IMR-90 (cell line): ENCODE data around the gene AFAP1L1. TPM values are rescaled to one million over a fixed set of nuclear protein-coding genes. Genes with fewer than 3 reads are reported as not detected.

Experiments
- ATAC-seq: fragments of 200-7000 bp; cut with Tn5 transposase; 2 replicates; pipeline ENCODE4 v1.9.1; 2020; ENCODE audit warnings: low read depth, mild to moderate bottlenecking, moderate library complexity
- BruUV-seq: library from RNA; stranded (reverse); fragments of 400-500 nt; replicated peaks from 2 replicates; lab custom pipeline; 2021; lab: Mats Ljungman, UMichigan
- CTCF ChIA-PET: fragments of 300-600 bp; formaldehyde crosslinking; extraction: SDS; loops from one replicate; lab custom pipeline; 2021; ENCODE audit warnings: antibody characterized with exemption; lab: Yijun Ruan, JAX
- POLR2A ChIA-PET: fragments of 300-600 bp; sonication (Branson Sonifier 250); formaldehyde crosslinking; loops from one replicate; lab custom pipeline; 2022; ENCODE audit warnings: antibody characterized with exemption; ENCODE audit not compliant: unreplicated experiment; lab: Charles Lee
- DNase-seq: peaks from one replicate; pipeline ENCODE4 v3.0.0; 2013
- H2AFZ ChIP-seq: replicated peaks from 2 replicates; pipeline ENCODE3; 2013; ENCODE audit warnings: low read length, mild to moderate bottlenecking; ENCODE audit not compliant: poor library complexity
- H2AK5ac ChIP-seq: 2 replicates; pipeline ENCODE4 v1.6.1; 2013; ENCODE audit warnings: low read depth, low read length, inconsistent platforms
- H2AK9ac ChIP-seq: replicated peaks from 2 replicates; pipeline ENCODE3; 2013; ENCODE audit warnings: mild to moderate bottlenecking, low read depth, low read length, moderate library complexity; ENCODE audit not compliant: poor library complexity
- H2BK120ac ChIP-seq: 2 replicates; pipeline ENCODE4 v1.6.1; 2013; ENCODE audit warnings: low read depth, low read length, inconsistent platforms
- H2BK15ac ChIP-seq: 3 replicates; pipeline ENCODE4 v1.6.1; 2013; ENCODE audit warnings: low read depth, low read length, inconsistent platforms
- H2BK20ac ChIP-seq: 2 replicates; pipeline ENCODE4 v1.6.1; 2013; ENCODE audit warnings: low read depth, mild to moderate bottlenecking, inconsistent platforms, low read length, moderate library complexity
- H2BK5ac ChIP-seq: 2 replicates; pipeline ENCODE4 v1.6.1; 2013; ENCODE audit warnings: mild to moderate bottlenecking, low read depth, low read length, inconsistent platforms; ENCODE audit not compliant: poor library complexity, severe bottlenecking
- H3K14ac ChIP-seq: replicated peaks from 2 replicates; pipeline ENCODE4 v1.6.1; 2013; ENCODE audit warnings: low read depth, low read length, inconsistent platforms
- H3K18ac ChIP-seq: 2 replicates; pipeline ENCODE4 v1.6.1; 2013; ENCODE audit warnings: low read depth, low read length, control low read depth
- H3K23ac ChIP-seq: 2 replicates; pipeline ENCODE4 v1.6.1; 2013; ENCODE audit warnings: low read depth, low read length, inconsistent platforms
- H3K27ac ChIP-seq: 2 replicates; pipeline ENCODE4 v1.5.1; 2013; ENCODE audit warnings: mild to moderate bottlenecking, control low read depth, low read length; ENCODE audit not compliant: insufficient read depth
- H3K27me3 ChIP-seq: 2 replicates; pipeline ENCODE4 v1.6.1; 2013; ENCODE audit warnings: low read length; ENCODE audit not compliant: control insufficient read depth, insufficient read depth
- H3K36me3 ChIP-seq: 2 replicates; pipeline ENCODE4 v1.6.1; 2013; ENCODE audit warnings: low read length, mixed read lengths; ENCODE audit not compliant: control insufficient read depth, insufficient read depth
- H3K4ac ChIP-seq: 2 replicates; pipeline ENCODE4 v1.6.1; 2013; ENCODE audit warnings: low read depth, low read length, inconsistent platforms
- H3K4me1 ChIP-seq: 2 replicates; pipeline ENCODE4 v1.6.1; 2013; ENCODE audit warnings: low read length, mixed read lengths; ENCODE audit not compliant: control insufficient read depth, insufficient read depth
- H3K4me2 ChIP-seq: 2 replicates; pipeline ENCODE4 v1.6.1; 2013; ENCODE audit warnings: low read depth, mild to moderate bottlenecking, control low read depth, low read length, moderate library complexity
- H3K4me3 ChIP-seq: 2 replicates; pipeline ENCODE4 v1.5.1; 2013; ENCODE audit warnings: low read depth, mild to moderate bottlenecking, control low read depth, low read length, moderate library complexity; ENCODE audit not compliant: insufficient read depth
- H3K56ac ChIP-seq: 2 replicates; pipeline ENCODE4 v1.6.1; 2013; ENCODE audit warnings: low read length, inconsistent platforms; ENCODE audit not compliant: insufficient read depth; ENCODE audit errors: extremely low read depth
- H3K79me1 ChIP-seq, 2 experiments: 2 replicates each; pipeline ENCODE4 v1.6.1; 2013; ENCODE audit warnings: low read length in 2 of 2, inconsistent platforms in 1 of 2, low read depth in 1 of 2
- H3K9ac ChIP-seq: 2 replicates; pipeline ENCODE4 v1.6.1; 2013; ENCODE audit warnings: low read depth, low read length, control low read depth
- H3K9me1 ChIP-seq: 2 replicates; pipeline ENCODE4 v1.6.1; 2013; ENCODE audit warnings: low read length, inconsistent platforms; ENCODE audit not compliant: insufficient read depth
- H3K9me3 ChIP-seq: 2 replicates; pipeline ENCODE4 v1.6.1; 2013; ENCODE audit warnings: low read length; ENCODE audit not compliant: control insufficient read depth, insufficient read depth
- H4K20me1 ChIP-seq: 2 replicates; pipeline ENCODE4 v1.6.1; 2013; ENCODE audit warnings: low read length, inconsistent platforms; ENCODE audit not compliant: insufficient read depth
- H4K5ac ChIP-seq: 2 replicates; pipeline ENCODE4 v1.6.1; 2013; ENCODE audit warnings: mild to moderate bottlenecking, low read depth, low read length, control low read depth
- H4K8ac ChIP-seq, 2 experiments: 2 replicates each; pipeline ENCODE4 v1.6.1; 2013; ENCODE audit warnings: low read depth in 2 of 2, low read length in 2 of 2, control low read depth in 1 of 2, inconsistent platforms in 1 of 2
- H4K91ac ChIP-seq: 2 replicates; pipeline ENCODE4 v1.6.1; 2013; ENCODE audit warnings: low read depth, low read length, inconsistent platforms; ENCODE audit not compliant: insufficient read depth
- BHLHE40 ChIP-seq: fragments of 150-350 bp; IDR thresholded peaks from 2 replicates; pipeline ENCODE4 v1.6.1; 2016; ENCODE audit warnings: mild to moderate bottlenecking, low read depth, low read length
- CEBPB ChIP-seq: IDR thresholded peaks from 2 replicates; pipeline ENCODE4 v1.6.1; 2012; ENCODE audit warnings: low read depth, low read length, improper control_type of control experiment
- CHD1 ChIP-seq: IDR thresholded peaks from 2 replicates; pipeline ENCODE4 v1.6.1; 2012; ENCODE audit warnings: low read depth, low read length, improper control_type of control experiment
- FOS ChIP-seq: fragments of 150-350 bp; IDR thresholded peaks from 2 replicates; pipeline ENCODE4 v1.6.1; 2016; ENCODE audit warnings: low read depth, low read length
- MAFK ChIP-seq: IDR thresholded peaks from 2 replicates; pipeline ENCODE4 v1.6.1; 2012; ENCODE audit warnings: low read depth, low read length, improper control_type of control experiment
- MAZ ChIP-seq: IDR thresholded peaks from 2 replicates; pipeline ENCODE4 v1.6.1; 2012; ENCODE audit warnings: low read depth, mild to moderate bottlenecking, low read length, improper control_type of control experiment, moderate library complexity, borderline replicate concordance
- MXI1 ChIP-seq: IDR thresholded peaks from 2 replicates; pipeline ENCODE4 v1.6.1; 2012; ENCODE audit warnings: low read depth, mild to moderate bottlenecking, low read length, moderate library complexity, borderline replicate concordance
- NFE2L2 ChIP-seq: fragments of 150-350 bp; IDR thresholded peaks from 2 replicates; pipeline ENCODE4 v1.6.1; 2016; ENCODE audit warnings: low read depth, mild to moderate bottlenecking, low read length
- POLR2A ChIP-seq: IDR thresholded peaks from 2 replicates; pipeline ENCODE4 v1.6.1; 2012; ENCODE audit warnings: mild to moderate bottlenecking, low read depth, low read length
- RAD21 ChIP-seq: IDR thresholded peaks from 2 replicates; pipeline ENCODE4 v1.6.1; 2012; ENCODE audit warnings: low read length, improper control_type of control experiment
- RCOR1 ChIP-seq: IDR thresholded peaks from 2 replicates; pipeline ENCODE4 v1.6.1; 2012; ENCODE audit warnings: mild to moderate bottlenecking, low read length, improper control_type of control experiment; ENCODE audit not compliant: insufficient replicate concordance
- RFX5 ChIP-seq: IDR thresholded peaks from 2 replicates; pipeline ENCODE4 v1.8.0; 2012; ENCODE audit warnings: low read depth, mild to moderate bottlenecking, low read length, moderate library complexity
- SMC3 ChIP-seq: fragments of 150-350 bp; IDR thresholded peaks from 2 replicates; pipeline ENCODE4 v1.6.1; 2016; ENCODE audit warnings: low read depth, mild to moderate bottlenecking, antibody characterized with exemption, low read length, moderate library complexity
- USF2 ChIP-seq: fragments of 150-350 bp; IDR thresholded peaks from 2 replicates; pipeline ENCODE4 v1.6.1; 2017; ENCODE audit warnings: mild to moderate bottlenecking, antibody characterized with exemption, low read length, low read depth
- WGBS, 2 experiments: methylation state at CpG; one replicate each; pipeline versions ENCODE4 v1.1.5 to v1.1.7; 2013; ENCODE audit warnings: missing lambda C conversion rate in 2 of 2; ENCODE audit not compliant: insufficient read length in 1 of 2; ENCODE audit errors: extremely low coverage in 2 of 2; 5-methylcytosine and 5-hydroxymethylcytosine counted together
- dilution Hi-C: fragments of 300-500 bp; cut with HindIII; formaldehyde crosslinking; loops from one replicate; pipeline ENCODE4 v1.14.3; 2018; ENCODE audit warnings: low sequenced_read_pairs; ENCODE audit not compliant: unreplicated experiment
- in situ Hi-C: fragments of 300-500 bp; cut with MboI; formaldehyde crosslinking; loops from 3 replicates; pipeline ENCODE4 v1.14.3; 2019; ENCODE audit warnings: low sequenced_read_pairs, inconsistent platforms, mixed read lengths
- intact Hi-C: fragments of 100-400 bp; cut with micrococcal nuclease; formaldehyde crosslinking; loops from 2 replicates; pipeline ENCODE4 v1.10.0; 2022
- polyA plus RNA-seq, 3 experiments: library from polyadenylated mRNA; depleted of rRNA; stranded (reverse); fragments of >200 nt; gene quantifications; 2 replicates each; pipeline ENCODE4 v1.2.3, GENCODE V29; 2012; ENCODE audit warnings: low replicate concordance in 1 of 3
- total RNA-seq: library from RNA; depleted of rRNA; stranded (reverse); fragments of >200 nt; gene quantifications from 2 replicates; pipeline ENCODE4 v1.2.3, GENCODE V29; 2012
- TF ChIP-seq, protein P1 (sequence below): conservative IDR thresholded peaks from 2 replicates; pipeline ENCODE4 v1.5.1; 2012; ENCODE audit warnings: mild to moderate bottlenecking, low read depth, low read length, improper control_type of control experiment
- TF ChIP-seq, protein P2 (sequence below): fragments of 150-350 bp; IDR thresholded peaks from 2 replicates; pipeline ENCODE4 v1.6.1; 2016; ENCODE audit warnings: low read depth, mild to moderate bottlenecking, low read length, moderate library complexity, borderline replicate concordance

AFAP1L1 gene
- total and polyA plus RNA-seq, 2 of the 4 experiments (the other 2 are of a cell fraction): 3.3 to 5.7 TPM

DNA sequence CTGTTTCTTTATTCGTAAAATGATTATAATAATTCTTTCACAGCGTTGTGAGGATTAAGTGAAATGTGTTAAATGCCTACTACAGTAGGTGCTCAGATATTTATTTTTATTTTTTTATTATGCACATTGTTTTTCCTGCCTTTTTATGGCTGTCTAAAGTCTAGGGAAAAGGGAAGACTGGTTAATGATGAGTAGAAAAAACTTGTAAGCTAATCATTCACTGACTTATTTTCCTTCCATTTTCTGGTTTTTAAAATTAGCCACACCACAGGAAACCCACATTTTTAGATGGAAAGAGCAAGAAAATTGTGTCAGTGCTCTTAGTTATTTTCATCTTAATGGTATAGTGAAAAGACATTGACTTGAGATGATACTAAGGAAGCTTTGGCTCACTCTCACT lies 82.3 kb downstream of the AFAP1L1 start:
- peaks cover 7% of the 10 kb centered on the region for H3K9me1 ChIP-seq

More for the DNA sequence above, 82.3 kb downstream of the AFAP1L1 start:
- in situ Hi-C loops (no loop called here), intact Hi-C loops (no loop called here), dilution Hi-C loops (no loop called here)
- TF ChIP-seq SMC3: no peak
- no peak for TF ChIP-seq CEBPB
- TF ChIP-seq, protein P1, sequence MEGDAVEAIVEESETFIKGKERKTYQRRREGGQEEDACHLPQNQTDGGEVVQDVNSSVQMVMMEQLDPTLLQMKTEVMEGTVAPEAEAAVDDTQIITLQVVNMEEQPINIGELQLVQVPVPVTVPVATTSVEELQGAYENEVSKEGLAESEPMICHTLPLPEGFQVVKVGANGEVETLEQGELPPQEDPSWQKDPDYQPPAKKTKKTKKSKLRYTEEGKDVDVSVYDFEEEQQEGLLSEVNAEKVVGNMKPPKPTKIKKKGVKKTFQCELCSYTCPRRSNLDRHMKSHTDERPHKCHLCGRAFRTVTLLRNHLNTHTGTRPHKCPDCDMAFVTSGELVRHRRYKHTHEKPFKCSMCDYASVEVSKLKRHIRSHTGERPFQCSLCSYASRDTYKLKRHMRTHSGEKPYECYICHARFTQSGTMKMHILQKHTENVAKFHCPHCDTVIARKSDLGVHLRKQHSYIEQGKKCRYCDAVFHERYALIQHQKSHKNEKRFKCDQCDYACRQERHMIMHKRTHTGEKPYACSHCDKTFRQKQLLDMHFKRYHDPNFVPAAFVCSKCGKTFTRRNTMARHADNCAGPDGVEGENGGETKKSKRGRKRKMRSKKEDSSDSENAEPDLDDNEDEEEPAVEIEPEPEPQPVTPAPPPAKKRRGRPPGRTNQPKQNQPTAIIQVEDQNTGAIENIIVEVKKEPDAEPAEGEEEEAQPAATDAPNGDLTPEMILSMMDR: no peak
- TF ChIP-seq RAD21: no peak
- TF ChIP-seq, protein P2, sequence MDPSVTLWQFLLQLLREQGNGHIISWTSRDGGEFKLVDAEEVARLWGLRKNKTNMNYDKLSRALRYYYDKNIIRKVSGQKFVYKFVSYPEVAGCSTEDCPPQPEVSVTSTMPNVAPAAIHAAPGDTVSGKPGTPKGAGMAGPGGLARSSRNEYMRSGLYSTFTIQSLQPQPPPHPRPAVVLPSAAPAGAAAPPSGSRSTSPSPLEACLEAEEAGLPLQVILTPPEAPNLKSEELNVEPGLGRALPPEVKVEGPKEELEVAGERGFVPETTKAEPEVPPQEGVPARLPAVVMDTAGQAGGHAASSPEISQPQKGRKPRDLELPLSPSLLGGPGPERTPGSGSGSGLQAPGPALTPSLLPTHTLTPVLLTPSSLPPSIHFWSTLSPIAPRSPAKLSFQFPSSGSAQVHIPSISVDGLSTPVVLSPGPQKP: no peak
- TF ChIP-seq MAFK: no peak
- TF ChIP-seq USF2: no peak
- TF ChIP-seq NFE2L2: no peak
- no peak for TF ChIP-seq FOS
- TF ChIP-seq BHLHE40: no peak
- no peak for TF ChIP-seq CHD1
- no peak for TF ChIP-seq RFX5
- no peak for TF ChIP-seq RCOR1
- no peak for TF ChIP-seq POLR2A
- TF ChIP-seq MAZ: no peak
- no peak for TF ChIP-seq MXI1
- Histone ChIP-seq H3K18ac (no peak overlapping the region), H3K79me1 (peaks cover 13 to 21% of the 10 kb centered on the region in 2 experiments), H2AK5ac (no peak overlapping the region), H4K91ac (no peak overlapping the region), H3K4me3 (no peak overlapping the region), H2BK20ac (no peak overlapping the region), H3K27me3 (no peaks in the 10 kb centered on the region), H3K23ac (no peak overlapping the region), H2BK15ac (no peak overlapping the region), H3K36me3 (peaks cover 32% of the 10 kb centered on the region), H3K4me2 (no peak overlapping the region), H3K9me3 (no peaks in the 10 kb centered on the region), H4K20me1 (peaks cover 3% of the 10 kb centered on the region; the same call in 1 of the 2 replicates), H3K56ac (no peak overlapping the region), H4K8ac (no peak overlapping the region), H2BK120ac (no peak overlapping the region), H2AK9ac (no peak overlapping the region), H2AFZ (no peak overlapping the region), H3K9ac (no peak overlapping the region), H3K27ac (no peak overlapping the region), H4K5ac (no peak overlapping the region), H3K14ac (no peak overlapping the region), H2BK5ac (no peak overlapping the region), H3K4ac (no peak overlapping the region), H3K4me1 (no peaks in the 10 kb centered on the region)
- ATAC-seq (no peak), DNase-seq (no peak)
- POLR2A ChIA-PET: interaction anchor here (0.5 kb wide), 1 partner anchor 33 kb away, joined by 10 read pairs; no protein-coding TSS in a partner anchor
- no CpG with 5 or more reads among the region's 2 CpGs for WGBS, 2 experiments
- CTCF ChIA-PET: no interaction called here
- no TSS peak for BruUV-seq
